HFFc6 (cell line): ENCODE results near the gene CABLES1. TPM values are rescaled to one million over a fixed set of nuclear protein-coding genes. Genes with fewer than 3 reads are reported as not detected.

ENCODE experiments used
- DNase-seq: peaks from one replicate; pipeline ENCODE4 v3.0.0-alpha.2; 2018
- H3K27ac Mint-ChIP-seq: 2 replicates; pipeline ENCODE4 v1.8.0; 2020; ENCODE audit warnings: mild to moderate bottlenecking, mixed read lengths
- H3K27me3 Mint-ChIP-seq: 2 replicates; pipeline ENCODE4 v1.8.0; 2021; ENCODE audit warnings: mild to moderate bottlenecking, moderate library complexity, mixed read lengths; ENCODE audit not compliant: insufficient read depth
- H3K36me3 Mint-ChIP-seq: 2 replicates; pipeline ENCODE4 v1.8.0; 2021; ENCODE audit warnings: low read depth, mixed read lengths
- H3K4me1 Mint-ChIP-seq: 2 replicates; pipeline ENCODE4 v1.8.0; 2020; ENCODE audit warnings: low read depth, mixed read lengths
- H3K4me3 Mint-ChIP-seq: 2 replicates; pipeline ENCODE4 v1.8.0; 2020; ENCODE audit warnings: mild to moderate bottlenecking, moderate library complexity, mixed read lengths
- H3K9me3 Mint-ChIP-seq: 2 replicates; pipeline ENCODE4 v1.8.0; 2020; ENCODE audit warnings: mild to moderate bottlenecking, mixed read lengths
- CTCF ChIP-seq: fragments of 200-600 bp; sonication (generic); IDR thresholded peaks from 2 replicates; pipeline ENCODE4 v1.5.0; 2021; ENCODE audit warnings: antibody characterized with exemption, mild to moderate bottlenecking
- total RNA-seq, 6 experiments: library from RNA; stranded (reverse); fragmentation: NEBNext Ultra II Directional; extraction: Animal tissue kit (Norgen Biotek cat#: 25700); gene quantifications; 2 replicates in 1 of 6; 3 replicates in 5 of 6; pipeline ENCODE4 v1.2.3, GENCODE V29; 2021

Gene CABLES1
- total RNA-seq, 6 experiments from 2014 or later = 6.2 to 9.3 (median 8.5) TPM

- DNase-seq = no peak
- Mint-ChIP-seq H3K4me3 (no peak overlapping the region), H3K9me3 (no peaks in the 10 kb centered on the region), H3K36me3 (no peaks in the 10 kb centered on the region), H3K27ac (no peak overlapping the region), H3K4me1 (peaks cover 32% of the 10 kb centered on the region), H3K27me3 (peaks cover 2% of the 10 kb centered on the region)
- no peak for TF ChIP-seq CTCF
These were observed 32.6 kb upstream of the CABLES1 start for GRCh38 chr18:23102493-23103261.

GRCh38 chr18:23103449-23103848, 31.8 kb upstream of the CABLES1 start:
- DNase-seq = no peak
- H3K27me3 Mint-ChIP-seq = peaks cover 2% of the 10 kb centered on the region
- no peaks in the 10 kb centered on the region for H3K36me3 Mint-ChIP-seq
- peaks cover 35% of the 10 kb centered on the region for H3K4me1 Mint-ChIP-seq
- H3K27ac Mint-ChIP-seq = no peak overlapping the region
- no peaks in the 10 kb centered on the region for H3K9me3 Mint-ChIP-seq
- H3K4me3 Mint-ChIP-seq = no peak overlapping the region
- TF ChIP-seq CTCF = peak; percentile 22; the same call in 1 of the 2 replicates

- peaks cover 28% of the 10 kb centered on the region for H3K4me1 Mint-ChIP-seq
- no peaks in the 10 kb centered on the region for H3K36me3 Mint-ChIP-seq
- peaks cover 2% of the 10 kb centered on the region for H3K27me3 Mint-ChIP-seq
- no peak for TF ChIP-seq CTCF
- H3K4me3 Mint-ChIP-seq = no peak overlapping the region
- no peak overlapping the region for H3K27ac Mint-ChIP-seq
- H3K9me3 Mint-ChIP-seq = no peaks in the 10 kb centered on the region
- no peak for DNase-seq
These were observed 30.3 kb upstream of the CABLES1 start for GRCh38 chr18:23105030-23105429.

DNA sequence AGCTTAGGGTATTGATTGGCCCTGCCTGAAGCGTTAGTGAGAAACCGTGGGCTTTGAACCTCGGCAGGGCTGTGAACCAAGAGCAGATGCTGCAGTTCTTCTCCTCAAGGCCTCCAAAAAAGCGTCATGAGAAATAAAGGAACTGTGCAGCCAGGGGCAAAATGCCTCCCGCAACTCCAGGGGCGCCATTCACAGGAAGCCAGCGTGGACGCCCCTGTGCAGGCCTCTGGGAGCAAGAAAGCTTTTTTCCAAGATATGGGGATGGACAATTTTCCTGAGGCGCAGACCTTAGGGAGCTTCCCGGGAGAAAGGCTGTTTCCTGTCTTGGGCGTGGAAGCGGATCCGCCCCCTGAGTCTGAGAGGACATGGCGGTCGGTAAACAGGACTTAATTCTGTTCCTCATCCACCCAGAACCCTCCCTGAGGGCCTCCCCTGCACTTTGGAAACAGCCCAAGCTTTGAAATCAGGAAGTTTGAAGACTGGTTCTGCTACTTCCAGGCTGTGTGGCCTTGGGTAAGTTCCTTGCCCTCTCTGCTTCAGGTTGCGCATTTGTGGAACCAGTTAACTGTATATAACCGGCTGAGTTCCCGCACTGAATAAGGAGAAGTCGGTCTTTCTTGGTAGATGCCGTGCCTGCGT, 29.6 kb upstream of the CABLES1 start:
- Mint-ChIP-seq H3K27ac (peak overlapping the region; percentile 94), H3K36me3 (no peaks in the 10 kb centered on the region), H3K9me3 (no peaks in the 10 kb centered on the region), H3K27me3 (peaks cover 2% of the 10 kb centered on the region), H3K4me1 (peaks cover 28% of the 10 kb centered on the region), H3K4me3 (no peak overlapping the region)
- TF ChIP-seq CTCF = no peak
- no peak for DNase-seq

GRCh38 chr18:23106575-23106974, 28.7 kb upstream of the CABLES1 start:
- peak overlapping the region; percentile 94 for H3K27ac Mint-ChIP-seq
- peaks cover 3% of the 10 kb centered on the region for H3K27me3 Mint-ChIP-seq
- no peak for TF ChIP-seq CTCF
- H3K9me3 Mint-ChIP-seq = peaks cover 5% of the 10 kb centered on the region; the same call in 1 of the 2 replicates
- peaks cover 6% of the 10 kb centered on the region; the same call in 1 of the 2 replicates for H3K36me3 Mint-ChIP-seq
- DNase-seq = peak; percentile 95
- H3K4me3 Mint-ChIP-seq = peak overlapping the region; percentile 78
- H3K4me1 Mint-ChIP-seq = peaks cover 28% of the 10 kb centered on the region
